Sigmoid colon (tissue), 4 donors: ENCODE results near the gene RAB31.
"Not testable (repeated sequence)": the region's sequence is repeated elsewhere in the genome, so short reads cannot be mapped to it uniquely, and the experiment has no call there.

ENCODE experiments used
- EP300 ChIP-seq, 4 donors: sonication (generic); formaldehyde crosslinking; IDR thresholded peaks; one replicate each; pipeline ENCODE4 v1.6.1; 2017; ENCODE audit warnings: antibody characterized with exemption in 4 of 4
- POLR2A ChIP-seq, 2 donors: fragments of 450-650 bp; IDR thresholded peaks; one replicate each; pipeline ENCODE4 v1.6.1; 2016; ENCODE audit warnings: antibody characterized with exemption in 2 of 2, mild to moderate bottlenecking in 2 of 2, moderate library complexity in 2 of 2
- POLR2AphosphoS5 ChIP-seq, 4 donors: sonication (generic); formaldehyde crosslinking; IDR thresholded peaks; one replicate each; pipeline ENCODE4 v1.6.1; 2017; ENCODE audit warnings: antibody characterized with exemption in 4 of 4
- TF ChIP-seq, protein P1 (sequence below), 4 experiments: fragments of 450-650 bp in 3 of 4; fragments of 200-600 bp in 1 of 4; IDR thresholded peaks; one replicate each; pipeline ENCODE4 v1.5.1; 2016 to 2019; ENCODE audit warnings: antibody characterized with exemption in 4 of 4, mild to moderate bottlenecking in 3 of 4, moderate library complexity in 2 of 4

DNA sequence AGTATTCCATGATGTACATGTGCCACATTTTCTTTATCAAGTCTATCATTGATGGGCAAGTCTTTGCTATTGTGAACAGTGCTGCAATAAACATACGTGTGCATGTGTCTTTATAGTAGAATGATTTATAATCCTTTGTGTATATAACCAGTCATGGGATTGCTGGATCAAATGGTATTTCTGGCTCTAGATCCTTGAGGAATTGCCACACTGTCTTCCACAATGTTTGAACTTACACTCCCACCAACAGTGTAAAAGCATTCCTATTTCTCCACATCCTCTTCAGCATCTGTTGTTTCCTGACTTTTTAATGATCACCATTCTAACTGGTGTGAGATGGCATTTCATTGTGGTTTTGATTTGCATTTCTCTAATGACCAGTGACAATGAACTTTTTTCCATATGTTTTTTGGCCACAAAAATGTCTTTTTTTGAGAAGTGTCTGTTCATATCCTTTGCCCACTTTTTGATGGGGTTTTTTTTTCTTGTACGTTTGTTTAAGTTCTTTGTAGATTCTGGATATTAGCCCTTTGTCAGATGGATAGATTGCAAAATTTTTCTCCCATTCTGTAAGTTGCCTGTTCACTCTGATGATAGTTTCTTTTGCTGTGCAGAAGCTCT, 60.1 kb downstream of the RAB31 start:
- TF ChIP-seq POLR2A, EP300, POLR2AphosphoS5 (IDR thresholded peaks at IDR 0.05): not testable (repeated sequence)
- TF ChIP-seq, protein P1, sequence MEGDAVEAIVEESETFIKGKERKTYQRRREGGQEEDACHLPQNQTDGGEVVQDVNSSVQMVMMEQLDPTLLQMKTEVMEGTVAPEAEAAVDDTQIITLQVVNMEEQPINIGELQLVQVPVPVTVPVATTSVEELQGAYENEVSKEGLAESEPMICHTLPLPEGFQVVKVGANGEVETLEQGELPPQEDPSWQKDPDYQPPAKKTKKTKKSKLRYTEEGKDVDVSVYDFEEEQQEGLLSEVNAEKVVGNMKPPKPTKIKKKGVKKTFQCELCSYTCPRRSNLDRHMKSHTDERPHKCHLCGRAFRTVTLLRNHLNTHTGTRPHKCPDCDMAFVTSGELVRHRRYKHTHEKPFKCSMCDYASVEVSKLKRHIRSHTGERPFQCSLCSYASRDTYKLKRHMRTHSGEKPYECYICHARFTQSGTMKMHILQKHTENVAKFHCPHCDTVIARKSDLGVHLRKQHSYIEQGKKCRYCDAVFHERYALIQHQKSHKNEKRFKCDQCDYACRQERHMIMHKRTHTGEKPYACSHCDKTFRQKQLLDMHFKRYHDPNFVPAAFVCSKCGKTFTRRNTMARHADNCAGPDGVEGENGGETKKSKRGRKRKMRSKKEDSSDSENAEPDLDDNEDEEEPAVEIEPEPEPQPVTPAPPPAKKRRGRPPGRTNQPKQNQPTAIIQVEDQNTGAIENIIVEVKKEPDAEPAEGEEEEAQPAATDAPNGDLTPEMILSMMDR (IDR thresholded peaks at IDR 0.05), result not testable (repeated sequence)
